HT-29 (cell line): ENCODE data around the gene MAPKAPK3. TPM values are rescaled to one million over a fixed set of nuclear protein-coding genes. Genes with fewer than 3 reads are reported as not detected.
A peak's percentile ranks its signal among the peaks of the same experiment; 100 is the strongest.

Experiments
- DNase-seq: peaks from one replicate; pipeline ENCODE4 v3.0.0-alpha.2; 2015; ENCODE audit warnings: low spot score
- total RNA-seq: library from RNA; depleted of rRNA; stranded (reverse); fragments of >200 nt; shearing (Covaris generic); gene quantifications from 2 replicates; pipeline ENCODE4 v1.2.3, GENCODE V29; 2014; rRNA removed

MAPKAPK3 gene
- 29.7 and 35.7 TPM in 2 replicates for total RNA-seq

GRCh38 chr3:50617096-50617791, at the start of gene MAPKAPK3:
MAPKAPK3 (plus strand) TSS chr3:50617151; CDS start chr3:50617566, 415 bp downstream.
- peak; percentile 59 for DNase-seq

- DNase-seq, result peak; percentile 75
These were observed 49.4 kb upstream of the MAPKAPK3 start, which contains the start of gene C3orf18 for GRCh38 chr3:50567386-50568167. C3orf18 (minus strand) TSS chr3:50567747; CDS start chr3:50565699, 2,048 bp downstream.

- DNase-seq, result peak; percentile 88
These were observed 47.8 kb upstream of the MAPKAPK3 start, which contains the start of gene HEMK1 for GRCh38 chr3:50568947-50569749. HEMK1 (plus strand) TSS chr3:50569522; CDS start chr3:50571105, 1,583 bp downstream.

GRCh38 chr3:50570508-50571279, 46.3 kb upstream of the MAPKAPK3 start:
- no peak for DNase-seq

GRCh38 chr3:50571486-50571885, 45.5 kb upstream of the MAPKAPK3 start:
- DNase-seq, result no peak

- peak; percentile 72 for DNase-seq
These were observed 44.8 kb upstream of the MAPKAPK3 start for GRCh38 chr3:50572158-50572557.

- no peak for DNase-seq
These were observed 44.1 kb upstream of the MAPKAPK3 start for GRCh38 chr3:50572801-50573371.

- no peak for DNase-seq
These were observed 43.1 kb upstream of the MAPKAPK3 start for GRCh38 chr3:50573566-50574443.

- no peak for DNase-seq
These were observed 42.5 kb upstream of the MAPKAPK3 start for GRCh38 chr3:50574444-50574831.

- DNase-seq, result no peak
These were observed 41.6 kb upstream of the MAPKAPK3 start for GRCh38 chr3:50575372-50575771.

GRCh38 chr3:50577348-50577747, 39.6 kb upstream of the MAPKAPK3 start:
- no peak for DNase-seq

- DNase-seq, result no peak
These were observed 36.1 kb upstream of the MAPKAPK3 start for GRCh38 chr3:50580683-50581458.

GRCh38 chr3:50581459-50581842, 35.5 kb upstream of the MAPKAPK3 start:
- no peak for DNase-seq

- no peak for DNase-seq
These were observed 34.9 kb upstream of the MAPKAPK3 start for GRCh38 chr3:50582083-50582482.

- no peak for DNase-seq
These were observed 33.1 kb upstream of the MAPKAPK3 start for GRCh38 chr3:50583897-50584296.

- no peak for DNase-seq
These were observed 32.6 kb upstream of the MAPKAPK3 start for GRCh38 chr3:50584391-50584790.

GRCh38 chr3:50585919-50586762, 30.8 kb upstream of the MAPKAPK3 start:
- DNase-seq, result no peak

GRCh38 chr3:50586763-50587070, 30.2 kb upstream of the MAPKAPK3 start:
- DNase-seq, result no peak
